ENCODE measurements around the gene MPHOSPH10. TPM values are rescaled to one million over a fixed set of nuclear protein-coding genes. Genes with fewer than 3 reads are reported as not detected.
"Not testable (repeated sequence)": the region's sequence is repeated elsewhere in the genome, so short reads cannot be mapped to it uniquely, and the experiment has no call there.

The MPHOSPH10 gene
- total and polyA plus RNA-seq, 2 donors from 2014 or later, result 14.6 to 32.3 TPM

GRCh38 chr2:71101656-71102055, 28.8 kb upstream of the MPHOSPH10 start:
- Histone ChIP-seq H3K27ac (ENCODE audit: low read depth in 2 of 2, low read length in 2 of 2) (no peak overlapping the region), H3K9me3 (ENCODE audit: control insufficient read depth in 2 of 3, insufficient read depth in 1 of 3, low read length in 3 of 3) (no peaks in the 10 kb centered on the region), H3K9ac (ENCODE audit: low read length in 3 of 3) (no peak overlapping the region), H3K36me3 (ENCODE audit: control insufficient read depth in 2 of 3, insufficient read depth in 3 of 3, low read length in 3 of 3) (no peaks in the 10 kb centered on the region), H3K4me3 (ENCODE audit: low read length in 3 of 3) (no peak overlapping the region), H3K4me1 (ENCODE audit: control insufficient read depth in 2 of 3, insufficient read depth in 2 of 3, low read depth in 1 of 3, low read length in 3 of 3) (no peaks in the 10 kb centered on the region), H3K27me3 (ENCODE audit: control insufficient read depth, insufficient read depth, low read length) (no peaks in the 10 kb centered on the region)
- TF ChIP-seq CTCF (IDR thresholded peaks at IDR 0.05; ENCODE audit: borderline replicate concordance, extremely low read depth, insufficient read depth), result no peak
- no peak for FAIRE-seq
- DNase-seq, result no peak
- intact Hi-C loops (cut with DNase I), result no loop called here

- intact Hi-C loops (cut with DNase I), result no loop called here
- Histone ChIP-seq H3K4me3 (ENCODE audit: low read length in 3 of 3) (no peak overlapping the region), H3K4me1 (ENCODE audit: control insufficient read depth in 2 of 3, insufficient read depth in 2 of 3, low read depth in 1 of 3, low read length in 3 of 3) (no peaks in the 10 kb centered on the region), H3K36me3 (ENCODE audit: control insufficient read depth in 2 of 3, insufficient read depth in 3 of 3, low read length in 3 of 3) (no peaks in the 10 kb centered on the region), H3K27me3 (ENCODE audit: control insufficient read depth, insufficient read depth, low read length) (no peaks in the 10 kb centered on the region), H3K9me3 (ENCODE audit: control insufficient read depth in 2 of 3, insufficient read depth in 1 of 3, low read length in 3 of 3) (no peaks in the 10 kb centered on the region), H3K27ac (ENCODE audit: low read depth in 2 of 2, low read length in 2 of 2) (no peak overlapping the region), H3K9ac (ENCODE audit: low read length in 3 of 3) (no peak overlapping the region)
- FAIRE-seq (no peak), DNase-seq (no peak)
- TF ChIP-seq CTCF (IDR thresholded peaks at IDR 0.05; ENCODE audit: borderline replicate concordance, extremely low read depth, insufficient read depth), result no peak
Measured at GRCh38 chr2:71102981-71103681, 27.3 kb upstream of the MPHOSPH10 start.

GRCh38 chr2:71103809-71104208, 26.6 kb upstream of the MPHOSPH10 start:
- H3K9me3 ChIP-seq (ENCODE audit: control insufficient read depth in 2 of 3, insufficient read depth in 1 of 3, low read length in 3 of 3), result no peaks in the 10 kb centered on the region
- FAIRE-seq, result no peak
- intact Hi-C loops (cut with DNase I), result no loop called here
- no peak overlapping the region for H3K27ac ChIP-seq (ENCODE audit: low read depth in 2 of 2, low read length in 2 of 2)
- no peak overlapping the region for H3K9ac ChIP-seq (ENCODE audit: low read length in 3 of 3)
- DNase-seq, result no peak
- H3K4me3 ChIP-seq (ENCODE audit: low read length in 3 of 3), result no peak overlapping the region
- no peaks in the 10 kb centered on the region for H3K27me3 ChIP-seq (ENCODE audit: control insufficient read depth, insufficient read depth, low read length)
- H3K4me1 ChIP-seq (ENCODE audit: control insufficient read depth in 2 of 3, insufficient read depth in 2 of 3, low read depth in 1 of 3, low read length in 3 of 3), result no peaks in the 10 kb centered on the region
- H3K36me3 ChIP-seq (ENCODE audit: control insufficient read depth in 2 of 3, insufficient read depth in 3 of 3, low read length in 3 of 3), result peaks cover 0 to 3% (median 0%) of the 10 kb centered on the region in 3 donors
- TF ChIP-seq CTCF (IDR thresholded peaks at IDR 0.05; ENCODE audit: borderline replicate concordance, extremely low read depth, insufficient read depth), result no peak

GRCh38 chr2:71106463-71106862, 24.0 kb upstream of the MPHOSPH10 start:
- DNase-seq; FAIRE-seq; H3K9me3 ChIP-seq (ENCODE audit: control insufficient read depth in 2 of 3, insufficient read depth in 1 of 3, low read length in 3 of 3); intact Hi-C loops (cut with DNase I); H3K36me3 ChIP-seq (ENCODE audit: control insufficient read depth in 2 of 3, insufficient read depth in 3 of 3, low read length in 3 of 3); H3K4me3 ChIP-seq (ENCODE audit: low read length in 3 of 3); H3K27me3 ChIP-seq (ENCODE audit: control insufficient read depth, insufficient read depth, low read length); H3K27ac ChIP-seq (ENCODE audit: low read depth in 2 of 2, low read length in 2 of 2); H3K9ac ChIP-seq (ENCODE audit: low read length in 3 of 3); H3K4me1 ChIP-seq (ENCODE audit: control insufficient read depth in 2 of 3, insufficient read depth in 2 of 3, low read depth in 1 of 3, low read length in 3 of 3): not testable (repeated sequence)
